CD4-positive, alpha-beta T cell (primary cell): ENCODE data around the gene INPP4B. TPM values are rescaled to one million over a fixed set of nuclear protein-coding genes. Genes with fewer than 3 reads are reported as not detected.

Source experiments
- ATAC-seq: fragments of 200-7000 bp; cut with Tn5 transposase; one replicate; pipeline ENCODE4 v1.10.0; 2022; ENCODE audit warnings: mild to moderate bottlenecking; ENCODE audit not compliant: poor library complexity
- CTCF ChIA-PET: fragments of 350-600 bp; sonication (Branson Sonifier 250); formaldehyde crosslinking; loops from one replicate; lab custom pipeline; 2021; ENCODE audit warnings: antibody characterized with exemption, inconsistent platforms; lab: Charles Lee
- POLR2A ChIA-PET: fragments of 350-600 bp; sonication (Branson Sonifier 250); formaldehyde crosslinking; loops from one replicate; lab custom pipeline; 2021; ENCODE audit warnings: antibody characterized with exemption, inconsistent platforms; lab: Charles Lee
- DNase-seq, 14 experiments: peaks; one replicate each; pipeline ENCODE4 v3.0.0-alpha.2; 2013 to 2020; ENCODE audit warnings: mixed read lengths in 2 of 14
- H3K27ac ChIP-seq, 2 donors: one replicate each; pipeline versions ENCODE4 v1.5.1 to v1.7.0; 2013; ENCODE audit warnings: low read length in 2 of 2, low read depth in 1 of 2, mild to moderate bottlenecking in 1 of 2
- H3K27me3 ChIP-seq, 2 experiments: 1 replicate in 1 of 2; 2 replicates in 1 of 2; pipeline versions ENCODE4 v1.6.1 to v1.7.0; 2013; ENCODE audit warnings: low read length in 2 of 2, control low read depth in 1 of 2, mild to moderate bottlenecking in 1 of 2, moderate library complexity in 1 of 2; ENCODE audit not compliant: insufficient read depth in 2 of 2, control insufficient read depth in 1 of 2
- H3K36me3 ChIP-seq: one replicate; pipeline ENCODE4 v1.6.1; 2013; ENCODE audit warnings: low read length, control low read depth; ENCODE audit not compliant: insufficient read depth
- H3K4me1 ChIP-seq: one replicate; pipeline ENCODE4 v1.6.1; 2013; ENCODE audit warnings: low read length, control low read depth; ENCODE audit not compliant: insufficient read depth
- H3K4me3 ChIP-seq: one replicate; pipeline ENCODE4 v1.5.1; 2013; ENCODE audit warnings: mild to moderate bottlenecking, low read length, moderate library complexity
- H3K9me3 ChIP-seq, 2 experiments: 1 replicate in 1 of 2; 2 replicates in 1 of 2; pipeline versions ENCODE4 v1.6.1 to v1.7.0; 2013; ENCODE audit warnings: low read length in 2 of 2, mild to moderate bottlenecking in 2 of 2, control low read depth in 1 of 2, moderate library complexity in 1 of 2; ENCODE audit not compliant: control insufficient read depth in 1 of 2, insufficient read depth in 1 of 2
- H3K27ac Mint-ChIP-seq: one replicate; pipeline ENCODE4 v1.8.0; 2020; ENCODE audit warnings: mixed read lengths
- H3K27me3 Mint-ChIP-seq: one replicate; pipeline ENCODE4 v1.8.0; 2021; ENCODE audit warnings: mixed read lengths
- H3K36me3 Mint-ChIP-seq: one replicate; pipeline ENCODE4 v1.8.0; 2021; ENCODE audit warnings: low read depth, mixed read lengths
- H3K4me1 Mint-ChIP-seq: one replicate; pipeline ENCODE4 v1.8.0; 2021; ENCODE audit warnings: low read depth, mixed read lengths
- H3K4me3 Mint-ChIP-seq: one replicate; pipeline ENCODE4 v1.8.0; 2020; ENCODE audit warnings: mild to moderate bottlenecking, mixed read lengths
- H3K9me3 Mint-ChIP-seq: one replicate; pipeline ENCODE4 v1.8.0; 2020; ENCODE audit warnings: mixed read lengths
- CTCF ChIP-seq: fragments of 200-600 bp; IDR thresholded peaks from one replicate; pipeline ENCODE4 v1.8.0; 2022; ENCODE audit warnings: antibody characterized with exemption, mild to moderate bottlenecking
- intact Hi-C, 2 experiments: fragments of 100-400 bp; cut with DNase I in 1 of 2; cut with micrococcal nuclease in 1 of 2; formaldehyde crosslinking; loops; one replicate each; pipeline versions ENCODE4 v1.15.1 to v1.9.0; 2023 to 2025; cut with DNase I, micrococcal nuclease
- total RNA-seq, 174 experiments: library from RNA in 2 of 174; stranded (reverse) in 2 of 174; gene quantifications; one replicate each; pipeline ENCODE4 v1.2.3 and lab custom pipeline; 2021 to 2026

INPP4B gene
- total RNA-seq, 2 experiments from 2014 or later = 50.7 to 53.8 TPM

GRCh38 chr4:142875117-142875516 lies 29.0 kb upstream of the INPP4B start:
- Mint-ChIP-seq H3K27me3 (peaks cover under 1% of the 10 kb centered on the region), H3K9me3 (peaks cover 5% of the 10 kb centered on the region), H3K4me1 (no peaks in the 10 kb centered on the region), H3K4me3 (no peak overlapping the region), H3K27ac (no peak overlapping the region), H3K36me3 (no peaks in the 10 kb centered on the region)
- ChIA-PET CTCF (no interaction called here), POLR2A (no interaction called here)
- H3K4me1 ChIP-seq = no peaks in the 10 kb centered on the region
- H3K36me3 ChIP-seq = no peaks in the 10 kb centered on the region
- ATAC-seq = no peak
- DNase-seq = no peak
- H3K4me3 ChIP-seq = no peak overlapping the region
- intact Hi-C loops = no loop called here
- H3K9me3 ChIP-seq = no peaks in the 10 kb centered on the region
- no peak overlapping the region for H3K27ac ChIP-seq
- H3K27me3 ChIP-seq = no peaks in the 10 kb centered on the region
- TF ChIP-seq CTCF = no peak

GRCh38 chr4:142874684-142875083 lies 28.6 kb upstream of the INPP4B start:
- H3K27ac Mint-ChIP-seq = no peak overlapping the region

GRCh38 chr4:142866685-142867084 lies 20.6 kb upstream of the INPP4B start:
- H3K27ac Mint-ChIP-seq = no peak overlapping the region
- H3K4me3 ChIP-seq = no peak overlapping the region
- H3K36me3 Mint-ChIP-seq = no peaks in the 10 kb centered on the region
- no peak for TF ChIP-seq CTCF
- ChIA-PET POLR2A (no interaction called here), CTCF (no interaction called here)
- no peak for ATAC-seq
- H3K4me3 Mint-ChIP-seq = no peak overlapping the region
- H3K27me3 ChIP-seq = peaks cover 3 to 6% of the 10 kb centered on the region in 2 experiments
- intact Hi-C loops = no loop called here
- H3K27ac ChIP-seq = no peak overlapping the region
- DNase-seq = no peak
- no peaks in the 10 kb centered on the region for H3K4me1 Mint-ChIP-seq
- H3K9me3 Mint-ChIP-seq = peaks cover 7% of the 10 kb centered on the region
- H3K36me3 ChIP-seq = no peaks in the 10 kb centered on the region
- no peaks in the 10 kb centered on the region for H3K9me3 ChIP-seq
- peaks cover 17% of the 10 kb centered on the region for H3K27me3 Mint-ChIP-seq
- H3K4me1 ChIP-seq = no peaks in the 10 kb centered on the region

More at GRCh38 chr4:142874684-142875083, 28.6 kb upstream of the INPP4B start:
- H3K36me3 Mint-ChIP-seq = no peaks in the 10 kb centered on the region
- H3K4me1 Mint-ChIP-seq = no peaks in the 10 kb centered on the region
- no peak overlapping the region for H3K4me3 Mint-ChIP-seq
- peaks cover 6% of the 10 kb centered on the region for H3K9me3 Mint-ChIP-seq
- no peak overlapping the region for H3K27ac ChIP-seq
- peaks cover 5% of the 10 kb centered on the region for H3K27me3 Mint-ChIP-seq
- ATAC-seq (no peak), DNase-seq (no peak)
- intact Hi-C loops = no loop called here
- no peaks in the 10 kb centered on the region for H3K4me1 ChIP-seq
- ChIA-PET POLR2A (no interaction called here), CTCF (no interaction called here)
- no peaks in the 10 kb centered on the region for H3K27me3 ChIP-seq
- no peak overlapping the region for H3K4me3 ChIP-seq
- no peak for TF ChIP-seq CTCF
- H3K9me3 ChIP-seq = no peaks in the 10 kb centered on the region
- no peaks in the 10 kb centered on the region for H3K36me3 ChIP-seq
